Measurements from ENCODE around the gene LRRFIP1. TPM values are rescaled to one million over a fixed set of nuclear protein-coding genes. Genes with fewer than 3 reads are reported as not detected.

The LRRFIP1 gene
- total and polyA plus RNA-seq, 9 of the 15 experiments (the other 6 are each of a cell fraction or from before 2014, with no cell fraction given), result 13.1 to 45.2 (median 31.3) TPM

- TF ChIP-seq KAT7 (CRISPR knock-in tag; IDR thresholded peaks at IDR 0.05; ENCODE audit: borderline replicate concordance), result no peak
- TF ChIP-seq XRCC5 (IDR thresholded peaks at IDR 0.05; ENCODE audit: low read depth, low read length), result no peak
- TF ChIP-seq GTF3C2 (IDR thresholded peaks at IDR 0.05; ENCODE audit: borderline replicate concordance, extremely low read depth, insufficient read length), result no peak
- TF ChIP-seq CTCF (IDR thresholded peaks at IDR 0.05 in 2 of 3, conservative IDR thresholded peaks at IDR 0.05 in 1 of 3; ENCODE audit: insufficient read depth in 2 of 3, low read depth in 1 of 3, low read length in 3 of 3), result peak in 1 of 3 experiments; percentile 4; a peak in 1 of 6 replicates
- TF ChIP-seq ZBTB40 (IDR thresholded peaks at IDR 0.05), result no peak
- no peak for TF ChIP-seq ZBTB40 (CRISPR knock-in tag; IDR thresholded peaks at IDR 0.05)
- no peak for TF ChIP-seq CBX1 (IDR thresholded peaks at IDR 0.05; ENCODE audit: low read depth)
- no peak for TF ChIP-seq RBM15 (IDR thresholded peaks at IDR 0.05; ENCODE audit: insufficient read depth, low read length)
- no peak for TF ChIP-seq SRF (CRISPR knock-in tag; IDR thresholded peaks at IDR 0.05)
- no peak for TF ChIP-seq LEF1 (IDR thresholded peaks at IDR 0.05)
- no peak for TF ChIP-seq KDM2B (CRISPR knock-in tag; IDR thresholded peaks at IDR 0.05)
- TF ChIP-seq TBP (optimal IDR thresholded peaks at IDR 0.05; ENCODE audit: low read depth, low read length), result no peak
- no peak for TF ChIP-seq CREM (IDR thresholded peaks at IDR 0.05; ENCODE audit: low read depth)
These were observed 75.3 kb downstream of the LRRFIP1 start (continued) for GRCh38 chr2:237702441-237703391.

Data from K562 (cell line).